ENCODE data around the gene CDH23. TPM values are rescaled to one million over a fixed set of nuclear protein-coding genes. Genes with fewer than 3 reads are reported as not detected.

Gene CDH23
- total and polyA plus RNA-seq, 7 donors: 1.00 to 3.8 (median 1.9) TPM

DNA sequence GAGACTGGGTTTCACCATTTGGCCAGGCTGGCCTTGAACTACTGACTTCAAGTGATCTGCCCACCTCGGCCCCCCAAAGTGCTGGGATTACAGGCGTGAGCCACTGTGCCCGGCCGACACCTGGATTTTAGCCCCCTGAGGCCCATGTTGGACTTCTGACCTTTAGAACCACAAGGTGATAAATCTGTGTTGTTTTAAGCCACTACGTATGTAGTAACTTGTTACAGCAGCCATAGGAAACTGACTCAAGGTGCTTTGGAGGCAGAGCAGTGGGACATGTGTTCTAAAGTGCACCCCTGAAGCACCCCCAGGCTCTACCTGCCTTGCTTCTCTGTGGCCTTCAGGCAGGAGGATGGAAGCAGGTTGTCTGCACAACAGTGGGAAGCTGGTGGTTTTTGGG, 128.4 kb downstream of the CDH23 start:
- TF ChIP-seq, protein P1, sequence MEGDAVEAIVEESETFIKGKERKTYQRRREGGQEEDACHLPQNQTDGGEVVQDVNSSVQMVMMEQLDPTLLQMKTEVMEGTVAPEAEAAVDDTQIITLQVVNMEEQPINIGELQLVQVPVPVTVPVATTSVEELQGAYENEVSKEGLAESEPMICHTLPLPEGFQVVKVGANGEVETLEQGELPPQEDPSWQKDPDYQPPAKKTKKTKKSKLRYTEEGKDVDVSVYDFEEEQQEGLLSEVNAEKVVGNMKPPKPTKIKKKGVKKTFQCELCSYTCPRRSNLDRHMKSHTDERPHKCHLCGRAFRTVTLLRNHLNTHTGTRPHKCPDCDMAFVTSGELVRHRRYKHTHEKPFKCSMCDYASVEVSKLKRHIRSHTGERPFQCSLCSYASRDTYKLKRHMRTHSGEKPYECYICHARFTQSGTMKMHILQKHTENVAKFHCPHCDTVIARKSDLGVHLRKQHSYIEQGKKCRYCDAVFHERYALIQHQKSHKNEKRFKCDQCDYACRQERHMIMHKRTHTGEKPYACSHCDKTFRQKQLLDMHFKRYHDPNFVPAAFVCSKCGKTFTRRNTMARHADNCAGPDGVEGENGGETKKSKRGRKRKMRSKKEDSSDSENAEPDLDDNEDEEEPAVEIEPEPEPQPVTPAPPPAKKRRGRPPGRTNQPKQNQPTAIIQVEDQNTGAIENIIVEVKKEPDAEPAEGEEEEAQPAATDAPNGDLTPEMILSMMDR (IDR thresholded peaks at IDR 0.05): no peak
- H3K4me3 ChIP-seq: no peak overlapping the region
- no peaks in the 10 kb centered on the region for H3K36me3 ChIP-seq (ENCODE audit: insufficient read depth in 1 of 2, low read depth in 1 of 2)
- intact Hi-C loops (cut with DNase I): no loop called here
- H3K27ac ChIP-seq: no peak overlapping the region
- H3K27me3 ChIP-seq (ENCODE audit: insufficient read depth in 3 of 3, low read length in 2 of 3): peaks cover 0 to 3% (median 0%) of the 10 kb centered on the region in 3 donors
- no peak for ATAC-seq
- no peak for DNase-seq
- whole genome bisulfite sequencing, 3 donors: 89 to 94% (median 90%) methylated on average over 5 of the region's 5 CpGs
- no peaks in the 10 kb centered on the region for H3K4me1 ChIP-seq
- no peaks in the 10 kb centered on the region for H3K9me3 ChIP-seq

DNA sequence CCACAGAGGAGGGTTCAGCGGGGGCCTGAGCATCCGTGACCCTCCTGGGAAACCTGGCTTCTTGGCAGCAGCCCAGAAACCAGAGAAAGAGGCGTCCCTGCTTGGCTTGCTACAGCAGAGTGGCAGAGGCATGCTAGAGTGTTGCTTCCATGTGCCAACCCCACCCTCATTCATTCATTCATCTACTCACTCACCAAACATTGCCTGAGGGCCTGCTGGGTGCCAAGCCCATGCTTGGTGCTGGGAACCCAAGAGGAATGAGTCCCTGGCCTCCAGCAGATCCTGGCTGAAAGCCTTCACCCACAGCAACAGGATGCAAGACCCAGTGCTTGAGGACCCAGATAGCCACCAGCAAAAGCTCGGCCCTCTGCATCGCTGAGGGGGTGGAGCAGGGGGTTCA, 129.0 kb downstream of the CDH23 start:
- WGBS, 3 donors: 70 to 91% (median 73%) methylated on average over 4 to 5 of the region's 5 CpGs
- Histone ChIP-seq H3K4me3 (no peak overlapping the region), H3K9me3 (no peaks in the 10 kb centered on the region), H3K27ac (no peak overlapping the region), H3K4me1 (no peaks in the 10 kb centered on the region), H3K36me3 (ENCODE audit: insufficient read depth in 1 of 2, low read depth in 1 of 2) (no peaks in the 10 kb centered on the region), H3K27me3 (ENCODE audit: insufficient read depth in 3 of 3, low read length in 2 of 3) (peaks cover 0 to 3% (median 0%) of the 10 kb centered on the region in 3 donors)
- intact Hi-C loops (cut with DNase I): no loop called here
- TF ChIP-seq, protein P1 (IDR thresholded peaks at IDR 0.05): no peak
- ATAC-seq (no peak), DNase-seq (no peak)

DNA sequence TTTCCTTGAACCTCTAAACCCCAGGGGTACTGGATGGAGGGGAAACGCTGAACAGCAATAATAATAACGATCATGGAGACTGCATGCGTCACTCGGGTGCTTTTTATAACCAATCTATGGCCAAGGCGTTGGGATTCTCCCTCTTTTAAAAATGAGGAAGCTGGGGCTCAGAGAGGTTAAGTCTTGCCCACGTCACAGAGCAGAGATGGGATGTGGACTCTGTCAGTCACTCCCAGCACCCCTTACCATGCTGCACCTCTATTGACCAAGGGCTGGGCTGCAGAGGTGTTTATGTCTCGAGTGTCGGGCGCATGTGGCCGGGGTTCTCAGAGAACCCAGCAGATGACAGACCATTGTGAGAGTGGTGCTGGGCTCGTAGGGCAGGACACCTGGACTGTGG, 129.9 kb downstream of the CDH23 start:
- H3K27ac ChIP-seq: no peak overlapping the region
- no peak for ATAC-seq
- H3K36me3 ChIP-seq (ENCODE audit: insufficient read depth in 1 of 2, low read depth in 1 of 2): no peaks in the 10 kb centered on the region
- TF ChIP-seq, protein P1 (IDR thresholded peaks at IDR 0.05): no peak
- intact Hi-C loops (cut with DNase I): no loop called here
- no peaks in the 10 kb centered on the region for H3K9me3 ChIP-seq
- no peak overlapping the region for H3K4me3 ChIP-seq
- no peak for DNase-seq
- H3K4me1 ChIP-seq: no peaks in the 10 kb centered on the region
- H3K27me3 ChIP-seq (ENCODE audit: insufficient read depth in 3 of 3, low read length in 2 of 3): peaks cover 0 to 3% (median 0%) of the 10 kb centered on the region in 3 donors
- WGBS, 3 donors: 90 to 93% (median 91%) methylated on average over 11 of the region's 11 CpGs

DNA sequence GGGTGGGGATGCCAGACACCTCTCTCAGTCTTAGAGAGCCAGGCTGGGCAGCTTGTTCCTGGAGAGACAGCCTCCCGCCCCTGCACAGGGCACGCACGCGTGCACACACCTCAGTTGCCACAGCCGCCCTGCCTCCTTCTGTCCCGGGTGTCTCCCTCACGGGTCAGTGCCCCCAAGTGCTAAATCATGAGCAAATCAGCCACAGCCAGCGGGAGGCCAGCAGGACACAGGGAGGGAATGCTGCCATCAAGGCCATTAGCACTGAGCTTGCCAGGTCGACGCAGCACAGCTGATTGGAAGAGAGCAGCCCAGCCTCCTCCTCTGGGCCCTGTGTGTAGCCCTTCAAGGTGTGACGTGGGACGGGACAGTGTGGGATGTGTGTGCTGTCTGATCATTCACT, 130.4 kb downstream of the CDH23 start:
- Histone ChIP-seq H3K27ac (no peak overlapping the region), H3K4me1 (no peaks in the 10 kb centered on the region), H3K4me3 (no peak overlapping the region), H3K9me3 (no peaks in the 10 kb centered on the region), H3K27me3 (ENCODE audit: insufficient read depth in 3 of 3, low read length in 2 of 3) (peaks cover 0 to 3% (median 0%) of the 10 kb centered on the region in 3 donors), H3K36me3 (ENCODE audit: insufficient read depth in 1 of 2, low read depth in 1 of 2) (no peaks in the 10 kb centered on the region)
- intact Hi-C loops (cut with DNase I): no loop called here
- TF ChIP-seq, protein P1 (IDR thresholded peaks at IDR 0.05): no peak
- ATAC-seq: no peak
- WGBS, 3 donors: 56 to 62% (median 59%) methylated on average over 9 to 12 of the region's 12 CpGs
- no peak for DNase-seq

All from psoas muscle (tissue), 8 donors.